ENCODE data around the gene ITGB8. TPM values are rescaled to one million over a fixed set of nuclear protein-coding genes. Genes with fewer than 3 reads are reported as not detected.
"Not testable (repeated sequence)": the region's sequence is repeated elsewhere in the genome, so short reads cannot be mapped to it uniquely, and the experiment has no call there.

Gene ITGB8
- total RNA-seq, 1 experiment from 2014 or later: 1.5 TPM

- H3K27me3 ChIP-seq (ENCODE audit: control insufficient read depth, insufficient read depth, low read length): no peaks in the 10 kb centered on the region
- no peaks in the 10 kb centered on the region for H3K36me3 ChIP-seq (replicated peaks; ENCODE audit: control insufficient read depth, insufficient read depth, low read length)
- H3K4me3 ChIP-seq (ENCODE audit: insufficient read depth, low read depth, low read length): no peak overlapping the region
- DNase-seq: no peak
Observed at GRCh38 chr7:20362574-20363253, 32.0 kb downstream of the ITGB8 start.

- Histone ChIP-seq H3K27me3 (ENCODE audit: control insufficient read depth, insufficient read depth, low read length) (no peaks in the 10 kb centered on the region), H3K36me3 (replicated peaks; ENCODE audit: control insufficient read depth, insufficient read depth, low read length) (no peaks in the 10 kb centered on the region), H3K4me3 (ENCODE audit: insufficient read depth, low read depth, low read length) (no peak overlapping the region)
- no peak for DNase-seq
Observed at GRCh38 chr7:20364571-20365196, 34.0 kb downstream of the ITGB8 start.

- no peak for DNase-seq
- H3K4me3 ChIP-seq (ENCODE audit: insufficient read depth, low read depth, low read length): no peak overlapping the region
- H3K36me3 ChIP-seq (replicated peaks; ENCODE audit: control insufficient read depth, insufficient read depth, low read length): no peaks in the 10 kb centered on the region
- no peaks in the 10 kb centered on the region for H3K27me3 ChIP-seq (ENCODE audit: control insufficient read depth, insufficient read depth, low read length)
Observed at GRCh38 chr7:20365486-20365885, 34.8 kb downstream of the ITGB8 start.

GRCh38 chr7:20374399-20374798, 43.7 kb downstream of the ITGB8 start:
- Histone ChIP-seq H3K4me3 (ENCODE audit: insufficient read depth, low read depth, low read length) (no peak overlapping the region), H3K27me3 (ENCODE audit: control insufficient read depth, insufficient read depth, low read length) (no peaks in the 10 kb centered on the region), H3K36me3 (replicated peaks; ENCODE audit: control insufficient read depth, insufficient read depth, low read length) (no peaks in the 10 kb centered on the region)
- no peak for DNase-seq

GRCh38 chr7:20376796-20377195, 46.1 kb downstream of the ITGB8 start:
- Histone ChIP-seq H3K36me3 (replicated peaks; ENCODE audit: control insufficient read depth, insufficient read depth, low read length) (no peaks in the 10 kb centered on the region), H3K4me3 (ENCODE audit: insufficient read depth, low read depth, low read length) (no peak overlapping the region), H3K27me3 (ENCODE audit: control insufficient read depth, insufficient read depth, low read length) (no peaks in the 10 kb centered on the region)
- DNase-seq: no peak

- Histone ChIP-seq H3K36me3 (replicated peaks; ENCODE audit: control insufficient read depth, insufficient read depth, low read length) (no peaks in the 10 kb centered on the region), H3K4me3 (ENCODE audit: insufficient read depth, low read depth, low read length) (no peak overlapping the region), H3K27me3 (ENCODE audit: control insufficient read depth, insufficient read depth, low read length) (no peaks in the 10 kb centered on the region)
- DNase-seq: no peak
Observed at GRCh38 chr7:20381406-20382034, 50.8 kb downstream of the ITGB8 start.

GRCh38 chr7:20383351-20383750, 52.7 kb downstream of the ITGB8 start:
- DNase-seq: no peak
- Histone ChIP-seq H3K4me3 (ENCODE audit: insufficient read depth, low read depth, low read length) (no peak overlapping the region), H3K36me3 (replicated peaks; ENCODE audit: control insufficient read depth, insufficient read depth, low read length) (no peaks in the 10 kb centered on the region), H3K27me3 (ENCODE audit: control insufficient read depth, insufficient read depth, low read length) (no peaks in the 10 kb centered on the region)

- no peak for DNase-seq
- H3K4me3 ChIP-seq (ENCODE audit: insufficient read depth, low read depth, low read length): no peak overlapping the region
- no peaks in the 10 kb centered on the region for H3K27me3 ChIP-seq (ENCODE audit: control insufficient read depth, insufficient read depth, low read length)
- no peaks in the 10 kb centered on the region for H3K36me3 ChIP-seq (replicated peaks; ENCODE audit: control insufficient read depth, insufficient read depth, low read length)
Observed at GRCh38 chr7:20385126-20385525, 54.4 kb downstream of the ITGB8 start.

GRCh38 chr7:20388084-20388483, 57.4 kb downstream of the ITGB8 start:
- DNase-seq: no peak
- H3K27me3 ChIP-seq (ENCODE audit: control insufficient read depth, insufficient read depth, low read length): no peaks in the 10 kb centered on the region
- no peaks in the 10 kb centered on the region for H3K36me3 ChIP-seq (replicated peaks; ENCODE audit: control insufficient read depth, insufficient read depth, low read length)
- H3K4me3 ChIP-seq (ENCODE audit: insufficient read depth, low read depth, low read length): no peak overlapping the region

- H3K36me3 ChIP-seq (replicated peaks; ENCODE audit: control insufficient read depth, insufficient read depth, low read length); H3K27me3 ChIP-seq (ENCODE audit: control insufficient read depth, insufficient read depth, low read length); H3K4me3 ChIP-seq (ENCODE audit: insufficient read depth, low read depth, low read length); DNase-seq: not testable (repeated sequence)
Observed at GRCh38 chr7:20389192-20389591, 58.5 kb downstream of the ITGB8 start.

- no peaks in the 10 kb centered on the region for H3K36me3 ChIP-seq (replicated peaks; ENCODE audit: control insufficient read depth, insufficient read depth, low read length)
Observed at GRCh38 chr7:20393021-20393610, 62.4 kb downstream of the ITGB8 start.

GRCh38 chr7:20393616-20394015, 62.9 kb downstream of the ITGB8 start:
- Histone ChIP-seq H3K4me3 (ENCODE audit: insufficient read depth, low read depth, low read length) (no peak overlapping the region), H3K36me3 (replicated peaks; ENCODE audit: control insufficient read depth, insufficient read depth, low read length) (no peaks in the 10 kb centered on the region), H3K27me3 (ENCODE audit: control insufficient read depth, insufficient read depth, low read length) (no peaks in the 10 kb centered on the region)
- no peak for DNase-seq

More at GRCh38 chr7:20393021-20393610, 62.4 kb downstream of the ITGB8 start:
- H3K27me3 ChIP-seq (ENCODE audit: control insufficient read depth, insufficient read depth, low read length): no peaks in the 10 kb centered on the region
- DNase-seq: no peak
- H3K4me3 ChIP-seq (ENCODE audit: insufficient read depth, low read depth, low read length): no peak overlapping the region

- no peak for DNase-seq
- Histone ChIP-seq H3K36me3 (replicated peaks; ENCODE audit: control insufficient read depth, insufficient read depth, low read length) (no peaks in the 10 kb centered on the region), H3K27me3 (ENCODE audit: control insufficient read depth, insufficient read depth, low read length) (no peaks in the 10 kb centered on the region), H3K4me3 (ENCODE audit: insufficient read depth, low read depth, low read length) (no peak overlapping the region)
Observed at GRCh38 chr7:20394284-20394683, 63.6 kb downstream of the ITGB8 start.

- no peaks in the 10 kb centered on the region for H3K27me3 ChIP-seq (ENCODE audit: control insufficient read depth, insufficient read depth, low read length)
- no peak for DNase-seq
- no peak overlapping the region for H3K4me3 ChIP-seq (ENCODE audit: insufficient read depth, low read depth, low read length)
- no peaks in the 10 kb centered on the region for H3K36me3 ChIP-seq (replicated peaks; ENCODE audit: control insufficient read depth, insufficient read depth, low read length)
Observed at GRCh38 chr7:20395104-20395503, 64.4 kb downstream of the ITGB8 start.

GRCh38 chr7:20395511-20395910, 64.8 kb downstream of the ITGB8 start:
- H3K4me3 ChIP-seq (ENCODE audit: insufficient read depth, low read depth, low read length): no peak overlapping the region
- DNase-seq: no peak
- H3K36me3 ChIP-seq (replicated peaks; ENCODE audit: control insufficient read depth, insufficient read depth, low read length): no peaks in the 10 kb centered on the region
- H3K27me3 ChIP-seq (ENCODE audit: control insufficient read depth, insufficient read depth, low read length): no peaks in the 10 kb centered on the region

Data from H7 (cell line).